ENCODE measurements around the gene TAP2.

- TF ChIP-seq POLR2AphosphoS5 (IDR thresholded peaks at IDR 0.05; ENCODE audit: insufficient read depth in 1 of 2, low read depth in 1 of 2), result no peak
- no peak for TF ChIP-seq CTCF (IDR thresholded peaks at IDR 0.05)
These were observed 16.0 kb upstream of the TAP2 start for GRCh38 chr6:32854376-32855178.
